GM18909 (cell line): ENCODE data around the gene HHIP.

ENCODE experiments used
- ATAC-seq: cut with Tn5 transposase; IDR thresholded peaks from one replicate; pipeline ENCODE4 v1.9.1; 2021; ENCODE audit warnings: mild to moderate bottlenecking; ENCODE audit not compliant: unreplicated experiment, poor library complexity

The HHIP gene

DNA sequence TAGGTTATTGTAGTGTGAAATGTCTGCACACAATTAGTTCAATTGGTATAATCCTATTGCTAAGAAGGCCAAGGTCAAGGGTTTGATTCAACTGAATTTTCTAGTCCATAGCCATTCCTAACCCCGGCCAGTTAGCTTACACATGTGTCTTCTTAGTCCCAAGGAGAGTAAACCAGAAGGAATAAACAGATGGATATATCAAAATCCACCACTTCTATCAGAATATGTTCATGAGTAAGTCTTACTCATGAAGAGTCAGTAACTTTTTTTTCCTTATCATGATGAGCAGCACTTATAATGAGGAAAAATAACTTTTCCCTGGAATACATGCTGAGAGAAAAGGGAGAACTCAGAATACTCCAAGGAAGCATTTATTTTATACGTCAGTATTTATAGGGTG is 9.5 kb downstream of the HHIP start:
- no peak for ATAC-seq

- no peak for ATAC-seq
Measured at GRCh38 chr4:144656850-144657249, 10.9 kb downstream of the HHIP start.

DNA sequence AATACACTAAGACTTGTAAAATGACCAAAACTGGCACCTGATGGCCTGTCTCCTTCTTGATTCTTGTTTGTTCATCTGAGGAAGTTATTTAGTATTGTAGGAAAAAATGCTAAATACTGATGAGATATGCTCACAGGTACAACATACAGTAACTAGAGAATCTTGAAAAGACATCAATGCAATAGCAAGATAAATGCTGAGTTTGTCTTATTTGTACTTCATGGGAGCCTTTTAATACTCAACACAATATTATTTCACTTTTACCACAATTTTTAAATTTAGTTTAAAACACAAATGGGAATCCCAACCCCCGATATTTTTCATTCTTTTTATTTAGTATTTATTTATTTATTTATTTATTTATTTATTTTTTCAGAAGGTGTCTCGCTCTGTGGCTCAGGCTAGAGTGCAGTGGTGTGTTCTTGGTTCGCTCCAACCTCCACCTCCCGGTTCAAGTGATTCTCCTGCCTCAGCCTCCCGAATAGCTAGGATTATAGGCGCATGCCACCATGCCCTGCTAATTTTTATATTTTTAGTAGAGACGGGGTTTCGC is 12.1 kb downstream of the HHIP start:
- no peak for ATAC-seq

- no peak for ATAC-seq
Measured at GRCh38 chr4:144658903-144659302, 12.9 kb downstream of the HHIP start.

- ATAC-seq, result no peak
Measured at GRCh38 chr4:144659447-144659846, 13.5 kb downstream of the HHIP start.

DNA sequence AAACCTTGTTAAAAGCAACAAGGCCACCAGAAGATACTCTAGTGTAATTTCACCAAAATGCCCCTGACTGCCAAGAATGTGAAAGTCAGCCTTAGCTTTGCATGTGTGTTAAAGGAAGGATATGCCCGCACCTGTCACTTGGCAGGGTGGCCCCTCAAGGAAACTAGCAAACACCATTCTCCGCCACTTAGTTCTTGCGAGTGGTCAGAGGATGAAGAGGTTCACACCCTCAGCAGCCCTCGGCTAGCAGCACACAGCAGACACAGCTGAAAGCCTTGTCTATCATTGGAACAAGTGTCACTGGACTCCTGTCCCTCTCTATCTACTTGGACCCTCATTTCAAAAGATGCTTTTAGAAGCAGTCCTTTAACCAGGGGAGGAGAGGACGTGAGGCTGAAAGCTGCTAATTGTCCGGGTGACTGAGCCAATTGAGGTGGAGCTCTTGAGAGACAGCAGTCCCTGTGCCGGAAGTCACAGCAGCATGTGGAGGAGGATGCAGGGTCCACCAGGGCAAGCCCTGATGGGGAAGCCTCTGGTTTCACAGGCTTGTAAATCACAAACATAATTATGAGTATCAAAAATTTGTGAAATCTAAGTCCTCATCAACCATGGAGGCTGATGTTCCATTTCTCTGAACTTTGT is 18.0 kb downstream of the HHIP start:
- ATAC-seq, result no peak

GRCh38 chr4:144666539-144667175 is 20.7 kb downstream of the HHIP start:
- no peak for ATAC-seq

GRCh38 chr4:144667500-144667899 is 21.5 kb downstream of the HHIP start:
- ATAC-seq, result no peak

- ATAC-seq, result no peak
Measured at GRCh38 chr4:144670776-144671175, 24.8 kb downstream of the HHIP start.

- ATAC-seq, result no peak
Measured at GRCh38 chr4:144674711-144675110, 28.8 kb downstream of the HHIP start.

DNA sequence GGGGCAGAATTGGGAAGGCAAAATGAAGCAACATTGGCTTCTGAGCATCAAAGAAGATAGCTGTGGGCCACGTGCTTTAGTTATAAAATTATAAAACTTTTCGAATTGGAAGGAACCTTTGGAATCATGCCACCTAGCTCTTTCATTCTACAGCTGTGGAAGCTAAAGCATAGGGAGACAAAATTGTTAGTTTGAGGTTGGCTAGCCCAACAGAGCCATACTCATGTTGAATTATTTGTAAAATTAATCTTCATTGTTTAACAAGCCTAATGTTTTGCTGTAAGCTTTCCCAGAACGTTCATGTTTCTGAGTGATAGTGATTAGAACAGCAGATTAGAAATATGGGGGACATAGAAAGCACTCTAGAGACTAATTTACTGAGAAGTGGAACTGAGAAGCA is 35.9 kb downstream of the HHIP start:
- no peak for ATAC-seq

- ATAC-seq, result no peak
Measured at GRCh38 chr4:144683516-144683915, 37.6 kb downstream of the HHIP start.

GRCh38 chr4:144685911-144686310 is 40.0 kb downstream of the HHIP start:
- ATAC-seq, result no peak

- no peak for ATAC-seq
Measured at GRCh38 chr4:144686921-144687320, 41.0 kb downstream of the HHIP start.

GRCh38 chr4:144687466-144687865 is 41.5 kb downstream of the HHIP start:
- no peak for ATAC-seq

DNA sequence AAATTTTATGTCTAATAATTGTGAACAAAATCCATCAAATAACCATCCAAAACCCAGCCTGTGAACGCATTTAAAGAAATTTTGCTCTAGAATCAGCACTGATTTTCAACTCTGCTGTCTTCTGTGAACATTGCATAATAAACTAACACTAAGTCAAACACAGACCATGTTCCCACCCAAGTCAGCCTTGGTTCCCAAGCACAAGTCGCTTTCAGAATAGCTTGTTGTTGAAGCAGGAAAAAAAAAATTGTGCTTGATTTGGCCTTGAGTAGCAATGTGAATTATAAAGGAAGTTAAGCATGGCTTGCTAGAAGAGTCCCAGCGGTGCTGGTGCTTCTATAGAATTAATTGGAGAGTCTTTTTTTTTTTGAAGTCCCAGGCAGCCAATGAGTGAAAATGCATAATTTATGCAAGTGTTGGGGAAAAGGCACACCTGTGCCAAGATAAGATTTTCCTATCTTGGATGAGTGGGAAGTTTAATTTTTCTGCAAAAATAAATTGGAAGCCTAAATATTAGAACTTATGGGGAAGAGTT is 42.1 kb downstream of the HHIP start:
- ATAC-seq, result no peak

- no peak for ATAC-seq
Measured at GRCh38 chr4:144689125-144689524, 43.2 kb downstream of the HHIP start.

DNA sequence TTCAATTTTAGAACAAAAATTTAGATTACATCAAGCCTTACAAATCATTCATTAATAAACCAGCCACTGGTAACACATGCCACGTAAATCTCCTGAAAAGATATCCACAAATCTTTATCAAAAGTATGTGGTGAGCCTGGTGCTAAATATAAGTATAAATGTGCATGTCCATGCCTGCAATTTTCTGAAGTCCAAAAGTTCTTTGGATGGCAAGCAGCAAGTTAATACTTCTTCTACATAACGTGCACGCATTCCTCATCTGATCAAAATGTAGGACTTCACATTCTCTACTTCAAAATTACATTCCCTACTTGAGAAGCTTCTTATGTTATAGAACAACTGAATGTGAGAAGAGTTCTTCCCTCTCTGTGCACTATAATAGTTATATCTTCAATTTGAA is 49.8 kb downstream of the HHIP start:
- ATAC-seq, result no peak

DNA sequence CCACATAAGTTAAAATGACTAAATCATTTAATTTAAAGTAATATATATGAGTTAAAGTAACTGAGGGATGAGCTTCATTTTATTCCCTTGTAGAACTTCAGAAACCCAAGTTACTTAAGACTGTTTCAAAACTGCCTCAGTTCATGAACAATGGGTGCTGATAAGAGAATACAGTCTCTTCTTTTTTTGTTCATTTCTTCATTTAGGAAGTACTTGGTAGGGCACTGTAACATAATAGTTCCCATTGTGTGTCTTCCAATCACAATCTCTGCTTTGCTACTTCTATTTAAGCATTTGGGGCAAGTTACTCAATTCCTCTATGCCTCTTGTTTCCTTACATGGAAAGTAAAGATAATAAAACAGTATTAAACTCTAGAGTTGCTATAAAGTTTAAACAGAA is 50.4 kb downstream of the HHIP start:
- ATAC-seq, result no peak

- no peak for ATAC-seq
Measured at GRCh38 chr4:144699565-144699964, 53.6 kb downstream of the HHIP start.

DNA sequence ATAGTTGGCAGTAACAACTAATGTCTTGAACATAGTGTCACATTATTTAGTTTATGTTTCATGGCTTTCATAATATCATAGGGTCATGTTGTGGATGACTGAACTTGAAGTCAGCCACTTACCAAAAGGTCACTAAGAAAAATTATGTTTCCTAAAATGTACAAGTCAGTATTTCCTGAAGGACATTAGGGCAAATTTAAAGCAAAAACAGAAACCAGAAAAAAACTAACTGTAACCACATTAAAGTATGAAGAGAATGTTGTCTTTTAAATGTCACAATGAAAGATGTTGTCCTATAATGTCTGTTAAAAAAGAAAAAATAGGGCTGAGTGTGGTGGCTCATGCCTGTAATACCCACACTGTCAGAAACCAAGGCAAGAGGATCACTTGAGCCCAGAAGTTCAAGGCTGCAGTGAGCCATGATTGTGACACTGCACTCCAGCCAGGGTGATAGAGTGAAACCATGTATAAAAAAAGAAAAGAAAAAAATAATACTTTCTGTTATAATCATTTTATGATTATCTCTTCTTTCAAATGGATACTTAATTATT is 55.8 kb downstream of the HHIP start:
- ATAC-seq, result no peak
